T-helper 9 cell (primary cell): ENCODE results near the gene UBE2E2.

ENCODE experiments used
- DNase-seq: peaks from one replicate; pipeline ENCODE4 v3.0.0-alpha.2; 2020

The UBE2E2 gene

GRCh38 chr3:23283625-23284024 lies 80.5 kb downstream of the UBE2E2 start:
- no peak for DNase-seq

- no peak for DNase-seq
These were observed 85.2 kb downstream of the UBE2E2 start for GRCh38 chr3:23288286-23288685.

GRCh38 chr3:23288715-23289114 lies 85.6 kb downstream of the UBE2E2 start:
- DNase-seq = no peak

GRCh38 chr3:23292432-23292831 lies 89.3 kb downstream of the UBE2E2 start:
- no peak for DNase-seq

GRCh38 chr3:23294770-23295387 lies 91.8 kb downstream of the UBE2E2 start:
- DNase-seq = no peak

- DNase-seq = no peak
These were observed 98.7 kb downstream of the UBE2E2 start for GRCh38 chr3:23301819-23302218.

- DNase-seq = no peak
These were observed 99.1 kb downstream of the UBE2E2 start for GRCh38 chr3:23302271-23302670.

GRCh38 chr3:23303601-23304217 lies 100.6 kb downstream of the UBE2E2 start:
- no peak for DNase-seq

- no peak for DNase-seq
These were observed 101.3 kb downstream of the UBE2E2 start for GRCh38 chr3:23304424-23304823.

- no peak for DNase-seq
These were observed 106.0 kb downstream of the UBE2E2 start for GRCh38 chr3:23308986-23309625.

GRCh38 chr3:23312866-23313265 lies 109.7 kb downstream of the UBE2E2 start:
- DNase-seq = no peak

GRCh38 chr3:23314981-23315762 lies 112.0 kb downstream of the UBE2E2 start:
- no peak for DNase-seq

- DNase-seq = no peak
These were observed 113.8 kb downstream of the UBE2E2 start for GRCh38 chr3:23316924-23317323.

- DNase-seq = no peak
These were observed 116.5 kb downstream of the UBE2E2 start for GRCh38 chr3:23319366-23320312.

- DNase-seq = no peak
These were observed 117.8 kb downstream of the UBE2E2 start for GRCh38 chr3:23320586-23321570.

GRCh38 chr3:23324745-23325144 lies 121.6 kb downstream of the UBE2E2 start:
- no peak for DNase-seq

GRCh38 chr3:23325466-23326065 lies 122.4 kb downstream of the UBE2E2 start:
- DNase-seq = no peak

- no peak for DNase-seq
These were observed 126.5 kb downstream of the UBE2E2 start for GRCh38 chr3:23329471-23330105.

- DNase-seq = no peak
These were observed 127.4 kb downstream of the UBE2E2 start for GRCh38 chr3:23330568-23330967.
